Measurements from ENCODE around the gene NFE2.

Gene NFE2

GRCh38 chr12:54300732-54301427, at the start of gene NFE2:
TSS of gene NFE2 (minus strand) at chr12:54301015. CDS start at chr12:54295248, 5,767 bp downstream.
- Histone ChIP-seq H3K79me2 (ENCODE audit: insufficient read depth, low read length) (no peaks in the 10 kb centered on the region), H3K9me3 (ENCODE audit: low read length) (no peaks in the 10 kb centered on the region), H3F3A (ENCODE audit: insufficient read depth, low read length) (no peaks in the 10 kb centered on the region; the same call in 1 of the 2 replicates), H3K27ac (ENCODE audit: low read depth, low read length, poor library complexity, severe bottlenecking) (no peak within 1 kb of the TSS), H3K4me2 (ENCODE audit: low read length) (no peak within 1 kb of the TSS), H3K9ac (ENCODE audit: low read length) (no peak within 1 kb of the TSS), H2AFZ (ENCODE audit: low read length) (no peak within 1 kb of the TSS), H3K9me2 (ENCODE audit: low read depth, low read length) (no peaks in the 10 kb centered on the region), H4K20me1 (ENCODE audit: insufficient read depth, low read length) (no peaks in the 10 kb centered on the region), H3K4me1 (ENCODE audit: insufficient read depth, low read length, severe bottlenecking) (peaks cover 6% of the 10 kb centered on the region), H3K27me3 (ENCODE audit: insufficient read depth, low read length) (peaks cover 8% of the 10 kb centered on the region; the same call in 1 of the 2 replicates), H3K4me3 (ENCODE audit: low read depth, low read length, poor library complexity, severe bottlenecking) (no peak within 1 kb of the TSS), H3K36me3 (ENCODE audit: insufficient read depth, low read length) (no peaks in the 10 kb centered on the region)
- no peak for TF ChIP-seq EZH2 (IDR thresholded peaks at IDR 0.05; ENCODE audit: borderline replicate concordance, low read length)
- TF ChIP-seq CTCF (IDR thresholded peaks at IDR 0.05; ENCODE audit: low read length), result no peak

- Histone ChIP-seq H3K9me3 (ENCODE audit: low read length) (no peaks in the 10 kb centered on the region), H3F3A (ENCODE audit: insufficient read depth, low read length) (no peaks in the 10 kb centered on the region), H3K4me3 (ENCODE audit: low read depth, low read length, poor library complexity, severe bottlenecking) (no peak overlapping the region), H3K27me3 (ENCODE audit: insufficient read depth, low read length) (no peaks in the 10 kb centered on the region), H3K27ac (ENCODE audit: low read depth, low read length, poor library complexity, severe bottlenecking) (no peak overlapping the region), H3K9ac (ENCODE audit: low read length) (no peak overlapping the region), H3K79me2 (ENCODE audit: insufficient read depth, low read length) (no peaks in the 10 kb centered on the region), H2AFZ (ENCODE audit: low read length) (no peak overlapping the region), H4K20me1 (ENCODE audit: insufficient read depth, low read length) (no peaks in the 10 kb centered on the region), H3K4me1 (ENCODE audit: insufficient read depth, low read length, severe bottlenecking) (no peaks in the 10 kb centered on the region), H3K9me2 (ENCODE audit: low read depth, low read length) (no peaks in the 10 kb centered on the region), H3K36me3 (ENCODE audit: insufficient read depth, low read length) (peaks cover 59% of the 10 kb centered on the region), H3K4me2 (ENCODE audit: low read length) (no peak overlapping the region)
- TF ChIP-seq EZH2 (IDR thresholded peaks at IDR 0.05; ENCODE audit: borderline replicate concordance, low read length) (no peak), CTCF (IDR thresholded peaks at IDR 0.05; ENCODE audit: low read length) (no peak)
Measured at GRCh38 chr12:54349679-54350078, 48.9 kb upstream of the NFE2 start.

- peaks cover 60% of the 10 kb centered on the region for H3K36me3 ChIP-seq (ENCODE audit: insufficient read depth, low read length)
- H2AFZ ChIP-seq (ENCODE audit: low read length), result no peak overlapping the region
- no peaks in the 10 kb centered on the region for H3K27me3 ChIP-seq (ENCODE audit: insufficient read depth, low read length)
- no peak overlapping the region for H3K27ac ChIP-seq (ENCODE audit: low read depth, low read length, poor library complexity, severe bottlenecking)
- no peaks in the 10 kb centered on the region for H3K79me2 ChIP-seq (ENCODE audit: insufficient read depth, low read length)
- no peaks in the 10 kb centered on the region for H3F3A ChIP-seq (ENCODE audit: insufficient read depth, low read length)
- H3K9me2 ChIP-seq (ENCODE audit: low read depth, low read length), result no peaks in the 10 kb centered on the region
- no peak overlapping the region for H3K4me2 ChIP-seq (ENCODE audit: low read length)
- H4K20me1 ChIP-seq (ENCODE audit: insufficient read depth, low read length), result no peaks in the 10 kb centered on the region
- no peak overlapping the region for H3K4me3 ChIP-seq (ENCODE audit: low read depth, low read length, poor library complexity, severe bottlenecking)
- H3K4me1 ChIP-seq (ENCODE audit: insufficient read depth, low read length, severe bottlenecking), result no peaks in the 10 kb centered on the region
- TF ChIP-seq CTCF (IDR thresholded peaks at IDR 0.05; ENCODE audit: low read length) (no peak), EZH2 (IDR thresholded peaks at IDR 0.05; ENCODE audit: borderline replicate concordance, low read length) (no peak)
- H3K9ac ChIP-seq (ENCODE audit: low read length), result no peak overlapping the region
- no peaks in the 10 kb centered on the region for H3K9me3 ChIP-seq (ENCODE audit: low read length)
Measured at GRCh38 chr12:54349036-54349435, 48.2 kb upstream of the NFE2 start.

All from OCI-LY1 (cell line).